ENCODE results near the gene EFHC1. TPM values are rescaled to one million over a fixed set of nuclear protein-coding genes. Genes with fewer than 3 reads are reported as not detected.
"Not testable (repeated sequence)": the region's sequence is repeated elsewhere in the genome, so short reads cannot be mapped to it uniquely, and the experiment has no call there.

Gene EFHC1
- total RNA-seq, 1 donor from 2014 or later, result 43.6 TPM

- TF ChIP-seq CTCF (IDR thresholded peaks at IDR 0.05; ENCODE audit: unreplicated experiment), result no peak
- H3K9me3 Mint-ChIP-seq (ENCODE audit: low read depth), result no peaks in the 10 kb centered on the region
- no peak for DNase-seq (ENCODE audit: low spot score, unreplicated experiment)
- peaks cover 2% of the 10 kb centered on the region for H3K36me3 Mint-ChIP-seq (ENCODE audit: insufficient read depth)
- peaks cover 5% of the 10 kb centered on the region for H3K4me1 Mint-ChIP-seq (ENCODE audit: low read depth)
- no peak overlapping the region for H3K27ac Mint-ChIP-seq
- no peak overlapping the region for H3K4me3 Mint-ChIP-seq (ENCODE audit: low read depth)
- H3K27me3 Mint-ChIP-seq, result no peaks in the 10 kb centered on the region
These were observed 3.3 kb downstream of the EFHC1 start for GRCh38 chr6:52423448-52423847.

- no peak for DNase-seq (ENCODE audit: low spot score, unreplicated experiment)
- peaks cover 3% of the 10 kb centered on the region for H3K36me3 Mint-ChIP-seq (ENCODE audit: insufficient read depth)
These were observed 3.8 kb downstream of the EFHC1 start for GRCh38 chr6:52423971-52424381.

DNA sequence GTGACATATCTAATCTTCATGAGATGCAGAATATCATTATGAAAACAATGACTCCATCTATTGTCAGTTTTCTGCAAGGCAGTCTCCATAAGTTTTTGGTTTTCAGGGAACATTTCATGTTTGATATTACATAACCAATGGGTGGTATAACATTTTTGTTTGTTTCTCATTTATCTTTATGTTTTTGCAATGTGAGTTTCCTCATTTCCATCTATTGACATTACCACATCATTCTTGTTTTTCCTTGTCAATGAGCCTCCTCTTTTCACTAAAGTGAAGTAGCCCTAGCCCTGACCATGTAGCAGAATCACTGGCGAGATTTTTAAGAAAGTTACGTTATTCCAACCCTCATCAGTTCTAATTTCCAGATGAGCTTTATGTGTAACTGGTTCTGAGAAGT lies 4.4 kb downstream of the EFHC1 start:
- Mint-ChIP-seq H3K4me3 (ENCODE audit: low read depth) (no peak overlapping the region), H3K36me3 (ENCODE audit: insufficient read depth) (peaks cover 8% of the 10 kb centered on the region), H3K4me1 (ENCODE audit: low read depth) (no peaks in the 10 kb centered on the region), H3K9me3 (ENCODE audit: low read depth) (no peaks in the 10 kb centered on the region), H3K27me3 (no peaks in the 10 kb centered on the region), H3K27ac (no peak overlapping the region)
- no peak for DNase-seq (ENCODE audit: low spot score, unreplicated experiment)
- no peak for TF ChIP-seq CTCF (IDR thresholded peaks at IDR 0.05; ENCODE audit: unreplicated experiment)

More at GRCh38 chr6:52423971-52424381, 3.8 kb downstream of the EFHC1 start:
- H3K27ac Mint-ChIP-seq, result no peak overlapping the region
- no peaks in the 10 kb centered on the region for H3K9me3 Mint-ChIP-seq (ENCODE audit: low read depth)
- no peak overlapping the region for H3K4me3 Mint-ChIP-seq (ENCODE audit: low read depth)
- H3K27me3 Mint-ChIP-seq, result no peaks in the 10 kb centered on the region
- TF ChIP-seq CTCF (IDR thresholded peaks at IDR 0.05; ENCODE audit: unreplicated experiment), result no peak
- H3K4me1 Mint-ChIP-seq (ENCODE audit: low read depth), result peaks cover 5% of the 10 kb centered on the region

DNA sequence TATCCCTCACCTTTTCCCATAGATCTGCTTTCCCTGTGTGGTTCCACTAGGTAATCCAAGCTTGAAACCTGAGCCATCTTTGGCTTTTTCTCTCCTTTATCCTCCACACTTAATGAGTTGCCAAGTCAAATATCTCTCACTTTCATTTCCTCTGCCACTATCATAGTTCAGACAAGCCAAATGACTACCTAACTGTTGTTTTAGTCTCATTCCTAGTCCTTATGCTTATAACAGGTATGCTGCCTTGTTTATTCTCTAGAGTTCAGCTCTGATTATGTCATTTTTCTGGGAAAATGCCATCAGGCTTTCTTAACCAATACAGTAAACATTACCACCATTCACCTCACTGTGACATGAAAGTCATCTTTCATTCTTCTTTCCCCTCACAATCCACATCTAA lies 6.5 kb downstream of the EFHC1 start:
- peaks cover 18% of the 10 kb centered on the region for H3K36me3 Mint-ChIP-seq (ENCODE audit: insufficient read depth)
- H3K4me1 Mint-ChIP-seq (ENCODE audit: low read depth), result peaks cover 7% of the 10 kb centered on the region
- H3K27me3 Mint-ChIP-seq, result no peaks in the 10 kb centered on the region
- TF ChIP-seq CTCF (IDR thresholded peaks at IDR 0.05; ENCODE audit: unreplicated experiment), result no peak
- no peak overlapping the region for H3K4me3 Mint-ChIP-seq (ENCODE audit: low read depth)
- H3K9me3 Mint-ChIP-seq (ENCODE audit: low read depth), result no peaks in the 10 kb centered on the region
- H3K27ac Mint-ChIP-seq, result no peak overlapping the region
- DNase-seq (ENCODE audit: low spot score, unreplicated experiment), result no peak

DNA sequence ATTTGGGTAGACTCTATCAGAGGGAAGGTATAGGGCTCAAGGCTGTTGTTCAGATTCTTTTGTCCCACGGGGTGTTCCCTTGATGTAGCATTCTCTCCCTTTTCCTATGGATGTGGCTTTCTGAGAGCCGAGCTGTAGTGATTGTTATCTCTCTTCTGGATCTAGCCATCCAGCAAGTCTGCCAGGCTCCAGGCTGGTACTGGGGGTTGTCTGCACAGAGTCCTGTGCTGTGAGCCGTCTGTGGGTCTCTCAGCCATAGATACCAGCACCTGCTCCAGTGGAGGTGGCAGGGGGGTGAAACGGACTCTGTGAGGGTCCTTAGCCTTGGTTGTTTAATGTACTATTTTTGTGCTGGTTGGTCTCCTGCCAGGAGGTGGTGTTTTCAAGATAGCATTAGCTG lies 13.2 kb downstream of the EFHC1 start:
- DNase-seq (ENCODE audit: low spot score, unreplicated experiment); H3K9me3 Mint-ChIP-seq (ENCODE audit: low read depth); H3K4me1 Mint-ChIP-seq (ENCODE audit: low read depth); H3K27ac Mint-ChIP-seq; H3K4me3 Mint-ChIP-seq (ENCODE audit: low read depth); H3K27me3 Mint-ChIP-seq: not testable (repeated sequence)
- H3K36me3 Mint-ChIP-seq (ENCODE audit: insufficient read depth), result peaks cover 26% of the 10 kb centered on the region

DNA sequence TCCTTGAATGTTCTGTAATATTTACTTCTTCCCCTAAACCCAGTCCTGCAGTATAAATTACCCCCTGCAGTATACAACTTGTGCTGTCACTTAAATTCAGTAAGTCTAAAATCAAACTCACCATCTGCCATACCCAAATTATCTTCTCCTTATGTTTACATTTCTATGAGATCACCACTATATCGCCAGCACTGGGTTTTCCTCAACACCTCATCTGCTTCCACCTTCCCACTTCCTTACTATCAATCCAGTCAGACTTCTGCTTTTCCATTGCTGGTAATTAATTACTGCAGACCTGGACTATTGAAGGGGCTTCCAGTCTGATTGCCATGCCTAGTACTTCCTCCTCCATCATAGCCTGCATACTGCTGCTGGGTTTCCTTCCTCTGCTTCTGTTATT lies 15.2 kb downstream of the EFHC1 start:
- H3K36me3 Mint-ChIP-seq (ENCODE audit: insufficient read depth), result peaks cover 13% of the 10 kb centered on the region

More for the DNA sequence above, 15.2 kb downstream of the EFHC1 start:
- DNase-seq (ENCODE audit: low spot score, unreplicated experiment), result no peak
- Mint-ChIP-seq H3K27ac (no peak overlapping the region), H3K4me1 (ENCODE audit: low read depth) (peaks cover 9% of the 10 kb centered on the region), H3K4me3 (ENCODE audit: low read depth) (no peak overlapping the region), H3K27me3 (no peaks in the 10 kb centered on the region), H3K9me3 (ENCODE audit: low read depth) (no peaks in the 10 kb centered on the region)
- no peak for TF ChIP-seq CTCF (IDR thresholded peaks at IDR 0.05; ENCODE audit: unreplicated experiment)
